ENCODE measurements around the gene STIM1.
A peak's percentile ranks its signal among the peaks of the same experiment; 100 is the strongest.
"Not testable (repeated sequence)": the region's sequence is repeated elsewhere in the genome, so short reads cannot be mapped to it uniquely, and the experiment has no call there.

STIM1 gene

DNA sequence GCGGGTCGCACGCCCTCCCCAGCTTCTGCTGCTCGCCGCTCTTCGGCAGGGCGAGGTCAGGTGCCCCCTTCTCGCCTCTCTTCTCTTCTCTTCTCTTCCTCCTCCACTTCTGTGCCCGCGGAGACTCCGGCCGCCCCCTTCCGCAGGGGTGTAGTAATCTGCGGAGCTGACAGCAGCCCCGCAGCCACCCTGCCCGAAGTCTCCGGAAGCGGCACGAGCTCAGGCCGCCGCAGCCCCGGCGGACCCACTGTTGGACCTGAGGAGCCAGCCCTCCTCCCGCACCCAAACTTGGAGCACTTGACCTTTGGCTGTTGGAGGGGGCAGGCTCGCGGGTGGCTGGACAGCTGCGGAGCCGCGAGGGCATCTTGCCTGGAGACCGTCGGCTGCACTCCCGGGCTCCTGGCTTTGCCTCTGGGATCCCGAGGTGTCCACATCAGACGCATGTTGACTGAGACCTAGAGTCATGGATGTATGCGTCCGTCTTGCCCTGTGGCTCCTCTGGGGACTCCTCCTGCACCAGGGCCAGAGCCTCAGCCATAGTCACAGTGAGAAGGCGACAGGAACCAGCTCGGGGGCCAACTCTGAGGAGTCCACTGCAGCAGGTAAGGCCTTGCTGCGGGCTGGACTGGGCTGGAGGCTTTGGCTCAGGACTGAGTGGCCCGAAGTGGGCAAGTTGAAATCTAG is 486 bp downstream of the STIM1 start:
- peak; percentile 31 for DNase-seq (ENCODE audit: low read depth)

DNA sequence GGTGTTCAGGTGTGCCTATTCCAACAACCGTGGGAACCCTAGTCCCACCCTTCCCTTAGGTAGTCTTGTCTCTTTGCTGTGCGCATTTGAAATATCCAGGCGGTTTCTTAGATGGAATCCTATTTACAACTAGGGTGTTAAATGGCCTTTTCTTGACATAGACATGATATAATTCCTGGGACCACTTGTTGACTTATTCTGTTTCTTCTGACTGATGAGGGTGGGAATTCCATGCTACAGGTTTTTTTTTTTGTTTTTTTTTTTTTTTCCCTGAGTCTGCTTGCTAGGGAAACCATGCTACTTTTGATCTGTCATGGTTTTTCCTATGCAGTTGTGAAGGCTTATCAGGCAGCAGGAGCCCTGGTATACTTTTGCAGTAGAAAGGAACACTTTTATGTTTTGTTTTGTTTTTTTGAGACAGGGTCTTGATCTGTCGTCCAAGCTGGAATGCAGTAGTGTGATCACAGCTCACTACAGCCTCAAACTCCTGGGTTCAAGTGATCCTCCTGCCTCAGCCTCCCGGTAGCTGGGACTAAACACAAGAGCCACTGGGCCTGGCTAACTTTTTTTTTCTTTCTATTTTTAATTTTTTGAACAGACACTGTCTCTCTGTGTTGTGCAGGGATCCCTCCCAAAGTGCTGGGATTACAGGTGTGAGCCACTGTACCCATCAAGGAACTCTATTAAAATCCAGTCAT is 1.5 kb downstream of the STIM1 start:
- DNase-seq (ENCODE audit: low read depth): no peak

DNA sequence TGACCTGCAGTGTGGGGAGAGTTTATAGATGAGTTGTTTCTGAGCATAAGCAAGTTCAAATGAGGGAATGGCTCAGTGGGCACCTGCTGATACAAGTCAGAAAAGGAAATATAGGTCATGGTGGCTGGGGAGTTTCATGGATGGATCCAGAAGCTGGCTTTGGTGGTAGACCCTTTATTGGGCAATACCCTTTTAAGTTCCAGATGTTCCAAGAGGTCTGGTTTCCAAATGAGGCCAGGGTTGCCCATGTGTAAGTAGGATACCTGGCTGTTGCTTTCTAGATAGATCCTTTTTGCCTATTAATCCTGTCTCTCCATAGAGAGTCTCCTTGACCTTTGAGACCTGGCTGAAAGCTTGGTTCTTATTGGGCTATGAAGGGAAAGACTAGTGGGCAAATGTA is 2.2 kb downstream of the STIM1 start:
- DNase-seq (ENCODE audit: low read depth): no peak

DNA sequence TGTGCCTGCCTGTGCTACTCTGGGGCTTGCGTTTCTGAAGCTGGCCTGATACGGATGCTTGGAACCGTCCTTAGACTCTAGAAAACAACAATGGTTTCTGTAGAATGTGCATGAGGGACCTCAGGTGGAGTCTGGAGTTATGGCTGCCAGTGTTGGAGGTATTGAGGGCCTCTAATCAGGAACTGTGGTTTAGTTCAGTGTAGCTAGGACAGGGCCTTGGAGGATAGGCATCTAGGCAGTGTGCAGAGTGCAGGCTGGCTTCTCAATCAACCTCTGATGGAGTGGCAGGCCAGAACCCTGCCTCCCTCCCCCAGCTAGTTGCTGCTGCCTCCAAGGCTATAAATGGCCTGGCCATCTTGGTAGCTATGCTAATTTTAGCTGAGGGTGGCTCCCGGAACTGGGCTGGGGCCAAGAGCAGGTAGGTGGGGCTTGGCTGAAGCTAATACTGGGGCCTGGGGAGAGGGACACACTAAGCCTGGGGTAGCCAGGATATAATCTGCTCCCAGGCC is 4.0 kb downstream of the STIM1 start:
- DNase-seq (ENCODE audit: low read depth): no peak

DNA sequence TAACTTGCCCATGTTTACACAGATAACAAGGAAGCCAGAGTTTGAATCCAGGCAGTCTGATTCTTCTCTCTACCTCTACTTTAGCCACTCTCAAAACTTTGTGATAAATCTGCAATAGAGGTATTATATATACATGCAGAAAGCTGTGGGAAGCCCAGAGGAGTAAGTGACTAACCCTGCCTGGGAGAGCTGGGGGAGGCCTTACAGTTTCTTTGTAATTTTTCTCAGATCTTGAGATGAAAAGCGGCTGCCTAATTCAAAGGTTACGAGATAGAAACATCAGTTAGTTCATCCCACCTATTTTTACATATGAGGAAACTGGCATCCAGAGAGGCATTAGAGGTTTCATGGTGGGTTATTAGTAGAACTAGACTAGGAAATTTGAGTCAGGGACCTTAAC is 4.9 kb downstream of the STIM1 start:
- DNase-seq (ENCODE audit: low read depth): no peak

DNA sequence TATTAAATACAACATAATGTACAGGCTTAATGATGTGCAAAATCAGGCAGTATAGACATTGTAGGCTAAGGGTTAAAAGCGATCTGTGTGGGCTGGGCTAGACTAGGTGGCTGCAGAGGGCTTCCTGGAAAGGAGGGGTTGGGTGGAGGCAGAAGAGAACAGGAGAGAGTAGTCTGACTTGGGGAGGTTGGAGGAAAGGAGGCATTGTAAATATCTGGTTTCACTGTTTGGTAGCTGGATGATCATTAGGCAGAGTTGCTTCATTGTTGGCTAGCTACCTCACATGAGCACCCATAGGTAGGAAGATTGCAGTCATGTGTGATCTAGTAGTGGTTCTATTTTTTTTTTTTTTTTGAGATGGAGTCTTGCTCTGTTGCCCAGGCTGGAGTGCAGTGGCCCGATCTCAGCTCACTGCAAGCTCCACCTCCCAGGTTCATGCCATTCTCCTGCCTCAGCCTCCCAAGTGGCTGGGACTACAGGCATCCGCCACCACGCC is 5.5 kb downstream of the STIM1 start:
- not testable (repeated sequence) for DNase-seq (ENCODE audit: low read depth)

DNA sequence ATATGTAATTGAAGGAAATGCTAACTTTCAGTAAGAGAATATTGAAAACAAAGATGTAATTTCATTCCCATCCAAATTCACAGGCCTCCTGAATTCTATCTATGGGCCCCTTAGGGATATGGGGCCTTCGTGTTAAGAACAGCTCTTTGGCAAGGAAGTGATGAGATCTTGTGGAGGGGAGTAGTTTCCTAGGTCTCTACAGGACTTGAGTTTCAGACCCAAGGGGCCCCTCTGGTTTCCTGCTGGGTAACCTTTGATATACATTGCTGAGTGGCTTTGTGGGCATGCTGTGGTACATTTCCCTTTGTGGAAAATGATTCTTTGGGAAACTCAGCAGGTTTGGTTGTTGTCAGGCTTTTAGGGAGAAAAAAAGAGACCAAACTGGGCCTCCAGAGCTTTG is 6.2 kb downstream of the STIM1 start:
- peak; percentile 73 for DNase-seq (ENCODE audit: low read depth)

DNA sequence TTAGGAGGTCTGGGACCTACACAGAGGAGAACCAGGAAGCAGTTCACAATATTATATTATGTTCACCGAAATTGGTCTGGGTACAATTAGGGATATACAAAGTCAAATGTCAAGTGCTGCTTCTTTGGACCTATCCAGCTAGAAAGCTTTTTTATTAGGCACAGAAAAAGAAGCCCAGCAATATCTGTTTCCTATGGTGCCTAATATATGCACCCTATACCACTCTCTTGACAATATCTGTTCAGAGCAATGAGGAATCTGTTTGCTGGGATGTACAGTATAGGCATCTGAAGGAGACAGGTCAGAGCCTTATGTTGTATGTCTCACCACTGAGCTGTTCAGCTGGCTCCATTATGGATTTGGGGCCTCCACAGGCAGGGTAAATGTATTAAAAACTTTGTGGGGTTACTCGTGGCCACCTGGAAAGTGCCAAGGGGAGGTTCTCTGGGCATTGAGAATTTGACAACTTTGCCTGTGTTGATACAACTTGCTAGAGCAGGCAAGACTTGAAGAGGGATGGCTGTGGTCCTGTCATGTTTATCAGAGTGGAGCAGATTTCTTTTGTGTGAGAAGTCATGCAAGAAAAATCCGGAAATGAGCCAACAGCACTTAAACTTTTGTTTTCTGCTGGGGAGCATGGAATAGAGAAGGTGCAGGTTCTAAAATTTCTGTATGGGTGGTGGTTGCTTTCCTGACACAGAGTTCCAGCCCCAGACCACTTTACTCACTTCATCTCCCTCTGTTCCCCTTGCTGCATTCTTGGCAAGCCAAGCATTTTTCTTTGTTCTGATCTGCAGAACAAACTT is 10.1 kb downstream of the STIM1 start:
- peak; percentile 44 for DNase-seq (ENCODE audit: low read depth)

DNA sequence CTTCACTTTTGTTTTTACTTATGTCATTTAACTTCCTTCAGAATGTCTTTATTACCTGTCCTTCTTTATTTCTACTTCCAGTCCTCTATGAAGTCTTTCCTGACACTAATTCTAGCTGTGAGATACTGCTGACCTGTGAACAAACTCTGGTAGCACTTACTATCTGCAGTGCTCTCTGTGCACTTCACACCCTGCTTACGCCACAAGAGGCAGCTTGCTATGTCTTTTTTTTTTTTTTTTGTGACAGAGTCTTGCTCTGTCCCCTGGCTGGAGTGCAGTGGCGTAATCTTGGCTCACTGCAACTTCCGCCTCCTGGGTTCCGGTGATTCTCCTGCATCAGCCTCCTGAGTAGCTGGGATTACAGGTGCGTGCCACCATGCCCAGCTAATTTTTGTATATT is 10.7 kb downstream of the STIM1 start:
- DNase-seq (ENCODE audit: low read depth): no peak

DNA sequence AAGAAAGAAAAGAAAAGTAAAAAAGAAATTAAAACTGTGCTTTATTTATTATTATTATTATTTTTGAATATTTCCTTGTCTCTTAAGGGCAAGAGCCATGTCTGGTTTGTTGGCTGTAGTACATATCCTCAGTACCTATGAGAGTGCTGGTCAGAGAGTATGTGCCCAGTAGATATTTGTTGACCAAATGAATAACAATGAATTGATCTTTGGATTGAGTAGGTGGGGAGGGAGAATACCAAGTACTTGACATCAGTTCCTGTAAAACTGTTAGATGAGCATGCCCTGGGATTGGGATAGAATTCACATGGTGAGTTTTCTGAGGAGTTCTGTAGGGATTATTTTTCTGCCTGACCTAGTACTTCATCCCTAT is 11.4 kb downstream of the STIM1 start:
- no peak for DNase-seq (ENCODE audit: low read depth)

DNA sequence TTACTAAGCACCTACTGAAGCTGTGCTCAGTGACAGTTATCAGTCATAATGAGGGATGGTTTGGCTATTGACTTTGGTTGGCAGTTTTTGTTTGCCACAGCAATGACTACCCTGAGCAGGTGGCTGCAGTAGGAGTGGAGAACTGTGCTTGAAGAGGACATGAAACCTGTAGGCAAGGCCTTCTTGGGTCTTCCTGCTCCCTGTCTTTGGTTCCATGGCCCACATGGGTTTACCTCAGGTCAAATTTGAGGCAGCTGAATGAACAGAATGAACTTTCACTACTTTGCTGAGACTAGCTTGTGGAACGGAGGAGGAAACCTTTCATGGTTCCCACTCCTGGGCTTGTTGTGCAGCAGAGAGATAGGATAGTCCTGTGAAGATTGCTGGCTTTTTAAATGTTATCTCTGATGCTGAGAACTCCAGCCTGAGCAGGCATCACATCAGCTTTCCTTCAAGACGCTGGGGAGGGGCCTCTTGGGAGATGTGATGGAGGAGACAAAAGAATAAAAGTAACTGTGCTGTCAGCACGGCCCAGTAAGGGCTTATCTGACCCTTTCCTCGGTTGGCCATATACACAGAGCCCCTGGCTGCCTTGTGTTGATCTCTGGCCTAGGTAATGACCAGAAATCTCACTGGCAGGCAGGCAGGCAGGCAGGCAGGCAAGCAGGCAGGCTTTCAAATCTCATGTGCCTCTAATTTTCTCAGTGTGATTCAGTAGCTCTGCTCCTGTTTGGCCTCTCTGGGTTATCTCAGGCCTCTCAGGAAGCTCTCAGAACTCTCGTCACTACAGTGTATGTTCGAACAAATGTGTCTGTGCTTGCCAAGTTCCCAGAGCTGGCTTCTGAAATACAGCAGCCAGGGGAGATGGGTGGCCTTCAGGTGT is 12.0 kb downstream of the STIM1 start:
- DNase-seq (ENCODE audit: low read depth): no peak

DNA sequence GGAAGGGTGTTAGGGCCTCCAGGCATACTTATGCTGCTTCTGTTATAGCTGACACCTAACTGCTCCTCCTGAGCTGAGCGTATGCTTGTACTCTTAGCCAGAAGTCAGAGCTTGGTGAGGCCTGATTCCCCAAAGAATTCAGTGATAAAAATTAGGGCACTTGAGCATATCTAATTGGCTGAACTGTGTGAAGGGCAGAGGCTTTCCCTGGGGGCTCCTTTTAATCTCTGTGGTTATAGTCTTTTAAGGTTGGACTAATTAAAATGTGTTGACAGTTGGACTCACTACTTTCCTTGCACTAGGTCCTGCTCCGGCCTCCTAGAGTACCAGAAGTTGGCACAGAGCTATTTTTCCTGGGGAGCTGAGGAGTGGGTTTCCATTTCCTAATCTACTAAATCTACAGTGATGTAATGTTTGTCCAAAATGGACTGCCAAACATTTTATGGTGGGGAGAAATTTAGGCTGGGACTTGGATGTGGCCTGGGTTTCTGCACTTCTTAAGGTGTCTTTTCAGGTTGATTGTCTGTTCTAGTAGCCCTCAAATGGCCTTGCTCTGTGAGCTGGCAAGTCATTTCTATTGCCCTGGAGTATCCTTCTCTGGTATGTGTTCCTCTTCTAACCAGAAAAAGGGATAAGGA is 18.4 kb downstream of the STIM1 start:
- no peak for DNase-seq (ENCODE audit: low read depth)

DNA sequence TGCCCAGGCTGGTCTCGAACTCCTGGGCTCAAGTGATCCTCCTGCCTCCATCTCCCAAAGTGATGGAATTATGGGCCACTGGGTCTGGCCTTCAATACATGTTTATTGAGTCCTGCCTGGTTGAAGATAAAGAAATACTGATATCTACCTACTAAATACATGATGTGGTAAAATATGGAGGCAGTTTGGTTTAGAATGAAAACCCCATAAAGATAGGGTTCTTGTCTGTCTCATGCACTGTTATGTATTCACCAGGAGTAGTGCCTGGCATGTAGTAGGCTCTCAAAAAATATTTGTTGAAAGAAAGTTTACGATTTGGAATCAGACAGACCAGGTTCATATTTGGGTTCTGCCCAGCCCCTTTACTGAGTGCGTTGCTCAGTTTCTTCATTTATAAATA is 21.1 kb downstream of the STIM1 start:
- no peak for DNase-seq (ENCODE audit: low read depth)

DNA sequence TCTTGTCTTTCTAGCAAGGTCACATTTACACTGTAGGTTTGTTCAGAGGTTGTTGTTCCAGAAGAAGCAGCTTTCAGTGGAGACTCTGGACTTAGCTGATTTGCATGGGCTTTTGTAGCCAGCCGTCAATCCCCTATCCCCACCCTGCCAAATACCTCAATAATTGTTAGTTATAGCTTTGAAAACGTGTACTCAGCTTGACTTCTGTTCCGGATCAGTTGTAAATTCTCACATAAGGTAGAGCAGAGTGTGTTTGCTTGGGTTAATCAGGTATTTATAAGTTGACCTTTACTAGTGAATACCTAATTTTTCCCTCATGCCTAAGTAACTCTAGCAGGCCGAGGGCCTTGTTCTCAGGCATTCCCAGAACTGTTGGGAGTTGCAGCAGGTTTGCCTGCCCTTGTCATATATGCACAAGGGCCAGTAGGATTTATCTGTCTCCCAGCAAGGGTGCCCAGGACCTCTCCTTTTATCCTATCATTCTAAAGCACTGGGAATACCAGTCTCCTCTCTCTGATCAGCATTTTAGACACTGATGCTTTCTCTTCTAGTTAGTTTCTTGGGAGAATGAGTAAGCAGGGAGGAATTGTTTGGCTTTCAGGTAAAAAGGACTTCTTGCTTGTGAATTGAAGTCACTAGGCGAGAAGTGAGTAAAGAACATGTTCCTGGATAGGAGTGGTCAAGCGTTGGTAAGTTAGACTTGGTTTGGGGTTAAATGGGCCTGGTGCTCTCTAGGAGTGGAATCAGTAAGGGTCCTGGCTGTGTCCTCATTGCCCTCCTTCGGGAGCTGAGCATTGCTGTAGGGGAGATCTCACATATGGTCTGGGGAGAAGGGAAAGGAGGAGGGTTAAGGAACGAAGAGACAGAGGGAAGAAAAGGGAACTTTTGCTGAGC is 22.1 kb downstream of the STIM1 start:
- DNase-seq (ENCODE audit: low read depth): no peak

DNA sequence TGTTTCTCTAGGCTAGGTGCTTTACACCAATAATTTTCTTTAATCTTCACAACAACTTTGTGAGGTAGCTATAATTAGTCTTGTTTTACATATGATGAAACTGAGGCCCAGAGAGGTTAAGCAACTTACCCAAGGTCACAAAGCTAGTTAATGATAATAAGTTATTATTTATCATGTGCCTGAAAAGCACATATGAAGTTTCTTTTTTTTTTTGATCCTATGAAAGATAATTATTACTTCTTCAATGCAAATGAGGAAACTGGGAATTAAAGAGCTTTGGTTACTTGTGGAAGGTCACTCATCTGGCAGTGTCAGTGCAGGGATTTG is 22.8 kb downstream of the STIM1 start:
- DNase-seq (ENCODE audit: low read depth): no peak

DNA sequence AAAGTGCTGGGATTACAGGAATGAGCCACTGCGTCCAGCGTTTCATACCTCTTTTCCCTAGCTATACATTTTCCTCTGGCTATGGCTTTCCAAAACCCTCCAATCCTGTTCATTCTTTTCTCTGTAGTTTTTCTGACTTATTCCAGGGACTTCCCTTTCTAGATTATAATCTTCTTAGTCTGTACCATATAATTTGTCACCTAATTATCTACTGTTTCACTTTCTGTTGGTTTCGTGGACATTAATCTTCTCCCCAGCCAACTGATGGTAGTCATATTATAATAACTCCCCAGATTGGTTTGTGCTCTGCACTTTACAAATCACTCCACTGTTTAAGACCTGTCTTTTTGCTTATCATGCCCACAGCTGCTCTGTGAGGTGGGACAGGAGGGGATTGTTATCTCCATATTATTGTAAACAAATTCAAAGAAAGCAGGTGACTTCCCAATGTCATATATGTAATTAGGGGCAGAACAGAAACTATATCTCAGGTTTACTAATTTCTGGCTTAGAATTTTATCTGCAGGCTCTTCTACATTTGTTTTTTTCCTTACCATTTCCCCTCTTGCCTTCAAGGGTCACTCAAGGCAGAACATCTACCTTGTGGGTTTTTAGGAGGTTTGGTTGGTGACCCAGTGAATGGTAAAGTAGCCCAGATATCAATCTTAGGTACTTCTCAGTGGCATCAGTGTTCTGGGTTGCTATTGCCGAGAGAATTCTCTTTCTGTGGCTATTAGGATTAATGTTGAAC is 23.9 kb downstream of the STIM1 start:
- DNase-seq (ENCODE audit: low read depth): no peak

DNA sequence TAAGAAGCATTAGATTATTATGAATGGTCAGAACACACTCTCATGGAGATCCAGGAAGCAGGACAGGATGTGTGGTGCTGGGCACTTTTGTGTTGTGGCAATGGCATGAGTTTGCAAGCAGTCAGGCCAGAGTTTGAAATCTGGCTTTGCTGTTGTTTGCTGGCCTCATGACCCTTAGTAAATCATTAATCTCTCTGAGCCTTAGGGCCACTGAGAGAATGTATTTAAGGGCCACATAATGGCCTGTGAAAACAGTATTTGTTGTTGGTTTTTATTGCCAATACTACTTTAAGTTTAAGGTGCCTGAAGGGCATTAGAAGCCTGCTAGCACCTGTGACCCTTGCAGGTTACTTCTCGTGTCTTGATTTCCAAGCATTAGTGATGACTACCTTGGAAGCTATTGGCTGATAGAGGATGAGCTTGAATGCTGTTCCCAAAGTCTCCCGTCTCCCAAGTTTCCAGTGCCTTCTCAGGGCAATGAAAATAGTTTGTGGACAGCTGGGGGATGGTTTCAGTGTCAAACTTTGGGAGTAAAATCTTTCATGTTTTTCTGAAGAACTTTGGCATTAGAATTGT is 24.6 kb downstream of the STIM1 start:
- no peak for DNase-seq (ENCODE audit: low read depth)

DNA sequence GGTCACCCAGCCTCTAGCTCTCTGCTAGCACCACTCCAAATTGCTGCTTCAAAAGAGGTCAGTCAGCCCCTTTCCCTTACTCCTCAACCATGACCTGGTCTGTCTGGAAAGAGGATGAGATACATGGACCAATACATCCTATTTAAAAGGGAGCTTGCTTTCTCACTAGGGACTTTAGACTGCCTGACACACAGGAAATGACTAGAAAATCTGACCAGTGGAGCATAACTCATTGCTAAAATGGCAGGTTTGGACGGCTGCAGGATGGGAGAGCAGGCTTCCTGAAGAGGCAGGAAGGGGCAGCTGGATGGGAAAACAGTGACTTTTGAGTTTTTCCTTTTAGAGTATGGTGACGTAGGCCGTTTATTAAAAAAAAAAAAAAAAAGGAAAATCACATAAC is 25.3 kb downstream of the STIM1 start:
- DNase-seq (ENCODE audit: low read depth): no peak

DNA sequence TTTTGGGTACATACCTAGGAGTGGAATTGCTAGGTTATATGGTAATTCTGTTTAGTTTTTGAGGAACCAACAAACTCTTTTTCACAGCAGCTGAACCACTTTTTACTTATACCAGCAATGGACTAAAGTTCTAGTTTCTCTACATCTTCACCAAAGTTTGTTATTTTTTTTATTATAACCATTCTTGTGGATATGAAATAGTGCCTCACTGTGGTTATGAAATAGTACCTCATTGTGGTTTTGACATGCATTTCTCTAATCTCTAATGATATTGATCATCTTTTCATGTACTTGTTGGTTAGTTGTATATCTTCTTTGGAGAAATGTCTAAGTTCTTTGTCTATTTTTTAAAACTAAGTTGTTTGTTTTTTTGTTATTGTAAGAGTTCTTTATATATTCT is 27.2 kb downstream of the STIM1 start:
- no peak for DNase-seq (ENCODE audit: low read depth)

Data from fibroblast of gingiva (primary cell).